RKO (cell line): ENCODE data around the gene ABLIM3.

Experiments
- DNase-seq: peaks from one replicate; pipeline ENCODE4 v3.0.0-alpha.2; 2016; ENCODE audit warnings: low spot score

Gene ABLIM3

DNA sequence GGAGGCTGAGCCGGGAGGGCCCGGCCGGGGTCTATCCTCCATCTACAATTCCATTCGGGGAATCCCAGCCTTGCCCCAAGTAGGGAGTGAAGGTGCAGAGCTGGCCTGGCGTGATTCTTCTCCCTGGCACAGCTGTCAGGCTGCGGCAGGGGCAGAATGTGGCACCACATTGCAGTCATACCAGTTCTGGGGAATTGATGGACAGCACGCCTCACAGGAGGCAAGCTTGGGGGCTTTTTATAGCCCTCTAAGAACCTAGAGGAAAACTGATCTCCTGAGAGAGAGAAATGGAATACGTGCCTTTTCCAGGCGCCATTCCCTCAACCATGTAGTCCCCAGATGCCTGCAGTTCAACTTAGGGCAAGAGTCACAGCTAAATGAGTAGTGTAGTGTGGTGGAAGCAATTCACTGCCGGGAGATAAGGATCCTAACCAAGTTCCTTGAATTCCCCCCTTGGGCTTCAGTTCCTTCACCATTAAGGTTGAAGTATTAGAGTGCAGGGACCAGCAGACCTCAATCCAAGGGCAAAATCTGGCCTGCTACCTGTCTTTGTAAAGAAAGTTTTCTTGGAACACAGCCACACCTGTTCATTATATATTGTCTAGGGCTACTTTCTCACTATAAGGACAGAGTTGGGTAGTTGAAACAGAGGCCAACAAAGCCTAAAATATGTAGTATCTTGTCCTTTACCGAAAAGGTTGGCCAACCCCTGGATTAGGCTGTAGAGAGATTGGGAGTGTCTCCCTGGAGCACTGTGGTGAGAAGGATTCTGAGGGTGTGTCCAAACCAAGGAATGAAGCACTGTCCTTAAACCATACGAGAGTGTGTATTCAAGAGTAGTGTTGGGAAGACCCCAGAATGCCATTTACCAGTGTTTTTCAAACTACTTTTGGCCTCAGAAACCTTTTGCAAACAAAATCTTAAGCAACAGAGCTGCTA is 141.0 kb downstream of the ABLIM3 start:
- no peak for DNase-seq

DNA sequence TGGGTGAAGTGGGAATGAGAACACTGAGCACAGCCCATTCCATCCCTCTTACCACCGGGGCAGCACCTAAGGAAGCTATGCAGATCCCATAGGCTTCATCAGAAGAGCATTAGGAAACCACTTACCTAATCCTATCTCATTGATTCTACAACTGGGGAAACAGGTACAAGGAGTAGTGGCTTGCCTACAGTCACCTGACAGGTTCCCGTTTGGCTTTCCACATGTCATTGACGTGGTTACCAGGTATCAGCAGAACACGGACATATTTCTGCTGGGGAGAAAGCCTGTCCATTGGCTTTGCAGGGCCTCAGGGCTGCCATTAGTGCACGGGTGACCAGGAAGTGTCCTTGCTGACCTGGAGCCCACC is 141.7 kb downstream of the ABLIM3 start:
- no peak for DNase-seq

DNA sequence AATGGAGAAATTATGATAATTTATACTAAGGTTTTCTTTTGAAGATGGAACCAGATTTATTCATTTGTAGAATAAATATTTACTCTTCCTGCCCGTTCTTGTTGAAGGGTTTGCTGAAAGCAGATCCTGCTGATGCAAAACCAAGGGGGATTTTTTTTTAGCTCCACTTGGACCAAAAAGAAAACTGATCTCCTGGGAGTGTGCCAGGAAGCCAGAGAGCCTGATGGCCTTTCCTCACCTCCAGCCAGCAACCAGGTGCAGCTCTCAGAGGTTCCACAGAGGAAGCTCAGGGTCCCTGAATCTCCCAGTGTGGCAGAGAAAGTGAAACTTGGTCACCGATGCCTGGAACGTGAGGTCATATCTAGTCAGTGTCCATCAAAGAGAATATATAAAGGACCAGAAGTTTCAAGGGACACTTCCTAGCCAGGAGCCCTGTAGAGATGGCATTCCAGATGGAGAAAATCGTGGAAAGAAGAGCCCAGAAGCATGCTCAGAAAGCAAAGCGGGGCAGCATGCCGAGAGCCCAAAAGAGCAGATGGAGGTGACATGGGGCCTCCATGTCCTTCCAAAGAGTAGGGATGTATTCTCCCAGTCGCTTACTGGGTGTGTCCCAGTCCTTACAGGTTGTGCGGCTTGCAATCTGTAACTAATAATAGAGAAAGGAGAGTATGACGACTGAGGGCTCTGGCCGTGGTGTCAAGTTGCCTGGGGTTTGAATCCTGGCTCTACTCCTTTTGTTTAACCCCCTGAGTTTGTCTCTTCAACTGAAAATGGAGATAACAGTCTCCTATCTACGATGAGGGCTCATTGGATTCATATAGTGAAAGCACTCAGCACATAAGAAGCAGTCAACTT is 142.6 kb downstream of the ABLIM3 start:
- no peak for DNase-seq

DNA sequence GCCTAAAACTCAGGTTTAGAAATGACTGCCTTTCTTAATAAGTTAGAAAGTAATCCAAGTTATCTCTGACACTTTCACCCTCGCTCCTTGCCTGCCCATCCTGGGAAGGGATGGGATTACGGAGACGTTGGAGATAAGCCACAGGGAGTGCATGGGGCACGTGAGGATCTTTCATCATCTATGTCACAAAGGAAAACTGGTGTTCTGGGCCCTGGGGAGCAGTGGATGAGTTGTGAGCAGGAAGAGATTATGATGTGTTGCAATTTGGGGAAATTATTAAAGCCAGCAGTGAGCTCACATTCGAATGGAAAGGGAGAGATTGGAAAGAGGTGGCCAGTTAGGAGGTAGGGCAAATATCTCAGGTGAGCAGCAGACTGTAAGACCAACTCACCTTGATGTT is 143.2 kb downstream of the ABLIM3 start:
- no peak for DNase-seq

DNA sequence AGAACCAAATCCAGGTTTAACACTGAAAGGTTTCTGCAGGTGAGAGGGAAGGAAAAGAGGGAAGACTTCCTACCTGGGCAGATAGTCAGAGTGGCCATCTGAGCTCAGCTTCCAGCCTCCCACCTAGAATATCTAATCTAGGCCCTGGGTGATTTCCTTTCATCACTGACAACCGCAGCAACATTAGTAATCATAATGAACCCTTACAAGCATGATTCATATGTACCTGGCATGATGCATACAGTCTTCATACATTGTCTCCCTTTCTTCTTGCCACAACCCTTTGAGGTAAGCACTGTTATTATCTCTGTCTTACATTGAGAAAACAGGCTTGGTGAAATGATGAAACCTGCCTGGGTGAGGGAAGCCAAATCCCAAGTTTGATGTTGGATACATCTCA is 143.9 kb downstream of the ABLIM3 start:
- no peak for DNase-seq

DNA sequence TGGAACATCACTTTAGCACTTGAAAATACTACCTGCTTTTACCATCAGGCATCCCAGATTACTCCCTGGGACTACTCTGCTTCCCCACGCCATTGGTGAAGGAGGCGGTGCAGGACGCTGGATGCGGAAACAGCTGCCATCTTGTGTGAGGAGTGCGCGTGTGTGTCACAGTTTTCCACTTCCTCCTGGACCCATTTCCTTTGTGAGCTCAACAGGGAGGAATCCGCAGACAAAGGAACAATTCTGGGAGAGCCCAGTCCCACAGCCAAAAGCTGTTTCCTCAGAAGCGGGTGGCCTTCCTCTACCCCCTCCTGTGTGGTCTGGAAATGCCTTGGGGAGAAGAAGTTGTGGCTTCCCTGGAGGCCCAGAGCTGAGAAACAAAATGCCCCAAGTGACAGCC is 147.1 kb downstream of the ABLIM3 start:
- DNase-seq, result no peak

DNA sequence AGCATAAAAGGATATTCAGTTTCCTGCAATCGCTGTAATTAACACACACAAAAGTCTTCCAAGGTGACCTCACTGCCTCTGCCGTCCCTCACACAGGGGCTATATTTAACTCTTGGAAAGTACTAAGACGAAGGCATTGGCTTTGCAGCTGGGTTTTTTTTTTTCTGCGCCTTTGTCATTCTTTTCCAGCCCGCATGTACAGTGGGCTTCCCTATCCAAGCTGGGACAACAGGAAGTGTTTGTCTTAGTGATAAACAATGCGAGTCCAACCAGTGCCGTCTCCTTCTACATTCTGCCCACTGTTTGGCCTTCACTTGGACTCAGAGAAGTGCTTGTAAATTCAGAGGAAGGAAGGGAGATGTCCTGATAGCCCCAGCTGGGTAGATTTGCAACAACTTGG is 148.0 kb downstream of the ABLIM3 start:
- DNase-seq, result no peak

DNA sequence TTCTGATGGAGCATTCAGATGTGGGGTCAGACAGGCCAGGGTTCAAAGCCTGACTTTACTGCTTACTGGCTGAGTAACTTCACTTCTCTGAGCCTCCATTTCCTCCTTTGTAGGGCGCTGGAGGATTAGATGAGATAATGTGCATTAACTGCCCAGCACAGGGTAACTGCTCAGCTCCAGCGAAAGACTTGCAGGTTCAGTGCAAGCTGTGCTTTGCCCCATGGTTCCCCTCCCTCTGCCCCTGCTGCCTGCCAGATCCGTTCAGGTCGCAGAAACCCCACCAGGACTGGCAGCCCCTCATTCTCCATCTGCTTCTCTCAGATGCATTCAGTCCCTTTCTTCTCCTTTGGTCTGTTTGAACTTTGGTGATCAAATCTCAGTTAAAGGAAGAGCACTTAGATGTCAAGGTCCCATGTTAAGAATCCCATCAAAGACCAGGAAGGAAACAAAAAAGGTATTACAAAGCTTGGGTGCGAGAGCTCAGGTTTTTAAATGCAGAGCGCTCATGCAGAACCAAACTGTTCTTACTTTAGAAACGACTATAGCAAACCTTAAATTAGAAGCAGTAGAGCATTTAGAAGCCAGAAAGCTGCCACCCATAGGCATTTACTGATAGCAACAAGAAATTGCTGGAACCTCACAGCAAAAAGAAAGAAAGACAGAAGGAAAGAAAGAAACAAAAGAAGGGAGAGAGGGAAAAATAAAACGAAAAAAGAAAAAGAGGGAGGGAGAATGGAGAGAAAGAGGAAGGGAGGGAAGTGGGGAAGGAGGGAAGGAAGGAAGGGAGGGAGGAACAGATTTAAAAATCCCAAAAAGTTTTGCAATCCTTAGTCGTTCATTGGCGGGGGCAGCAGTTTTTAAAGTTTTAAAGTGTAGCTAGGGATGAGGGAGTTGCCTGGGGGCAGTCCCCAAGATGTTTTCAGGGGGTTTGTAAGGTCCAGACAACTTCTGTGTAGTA is 153.9 kb downstream of the ABLIM3 start:
- DNase-seq, result no peak

DNA sequence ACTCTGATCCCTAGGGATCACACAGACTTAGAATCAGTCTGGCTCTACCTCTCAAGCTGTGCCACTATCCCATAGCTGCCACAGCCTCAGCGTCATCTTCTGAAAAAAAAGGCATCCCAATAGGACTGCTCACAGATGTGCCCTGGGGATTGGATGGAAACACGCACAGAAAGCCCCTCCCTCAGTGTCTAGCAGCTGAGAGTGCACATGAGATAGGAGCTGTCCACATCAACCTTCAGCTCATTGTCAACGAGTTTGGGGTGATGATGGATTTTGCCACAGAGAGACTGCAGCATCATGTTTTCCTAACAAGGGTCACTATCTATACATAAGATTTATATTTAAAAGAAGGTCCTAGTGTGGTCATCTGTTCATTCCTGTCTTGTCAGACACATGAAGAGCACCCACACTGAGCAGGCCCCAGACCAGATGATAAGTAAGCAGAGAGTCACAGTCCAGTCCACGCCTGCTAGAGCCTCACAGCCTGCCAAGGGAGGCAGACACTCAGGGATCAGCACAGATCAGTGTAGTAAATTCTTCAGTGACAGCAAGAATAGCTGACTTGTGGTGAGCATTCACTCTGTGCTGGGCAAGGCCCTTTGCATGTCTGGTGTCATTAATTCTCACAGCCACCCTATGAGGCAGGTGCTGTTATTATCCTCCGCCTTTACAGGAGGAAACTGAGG is 156.2 kb downstream of the ABLIM3 start:
- no peak for DNase-seq

DNA sequence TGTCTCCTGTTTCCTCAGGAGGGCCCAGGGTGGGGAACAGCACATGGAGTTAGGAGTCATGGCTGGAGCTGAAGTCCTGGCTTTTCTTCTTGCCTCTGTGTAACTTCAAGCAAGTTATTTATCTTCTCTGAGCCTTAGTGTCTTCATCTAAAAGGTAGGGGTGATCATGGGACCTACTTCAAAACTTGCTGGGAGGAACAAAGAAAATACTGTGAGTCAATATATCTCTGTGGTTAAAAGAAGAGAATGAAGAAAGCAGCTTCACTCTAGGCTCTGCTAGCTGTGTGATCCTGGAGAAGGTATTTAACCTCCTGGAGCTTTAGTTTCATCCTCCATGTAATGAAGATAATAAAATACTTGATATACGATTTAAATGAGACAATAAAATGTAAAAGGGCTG is 156.9 kb downstream of the ABLIM3 start:
- no peak for DNase-seq

DNA sequence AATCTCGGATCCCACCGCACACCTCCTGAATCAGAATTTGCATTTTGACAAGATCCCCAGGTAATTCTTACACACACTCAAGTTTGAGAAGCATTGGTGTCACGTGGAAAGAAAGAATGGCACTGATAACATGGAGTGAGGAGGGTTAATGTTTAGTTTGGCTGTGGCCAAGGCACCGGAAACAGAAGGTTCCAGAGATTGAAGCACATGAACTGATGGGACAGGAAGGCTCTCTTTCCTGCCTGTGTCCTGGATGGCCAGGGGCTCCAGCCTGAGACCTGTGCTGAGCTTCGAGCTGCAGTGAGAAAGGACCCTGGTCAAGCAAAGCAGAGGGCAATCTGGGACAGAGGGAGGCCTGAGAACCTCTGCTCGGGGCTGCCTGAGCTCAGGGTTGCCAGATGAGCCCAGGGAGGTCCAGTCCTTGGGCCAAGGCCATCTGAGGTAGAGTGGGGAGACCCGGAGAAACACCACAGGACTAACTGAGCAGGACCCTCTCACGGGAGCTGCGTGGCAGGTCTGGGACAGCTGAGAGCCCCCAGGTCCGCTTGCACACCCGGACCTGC is 157.6 kb downstream of the ABLIM3 start:
- DNase-seq, result no peak

DNA sequence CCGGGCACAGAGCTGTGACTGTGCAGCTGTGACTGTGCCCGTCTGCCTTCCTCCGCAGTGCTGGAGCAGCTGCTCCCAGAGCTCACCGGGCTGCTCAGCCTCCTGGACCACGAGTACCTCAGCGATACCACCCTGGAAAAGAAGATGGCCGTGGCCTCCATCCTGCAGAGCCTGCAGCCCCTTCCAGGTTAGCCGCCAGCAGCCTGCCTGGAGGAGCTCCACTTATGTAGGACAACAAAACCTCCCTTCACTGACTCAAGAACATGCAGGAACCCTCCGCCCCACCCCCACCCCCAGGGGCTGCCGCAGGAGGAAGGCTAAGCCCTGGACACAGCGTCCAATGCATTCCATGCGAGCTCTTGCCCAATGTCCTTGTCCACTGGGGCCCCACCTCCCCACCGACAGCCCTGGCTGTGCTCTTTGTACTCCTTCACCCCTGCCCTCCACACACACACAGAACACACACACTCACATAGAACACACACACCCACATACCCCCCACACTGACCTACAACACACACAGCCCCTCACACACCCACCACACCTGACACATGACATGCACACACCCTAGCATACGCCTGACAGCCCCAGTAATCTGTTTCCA is 158.3 kb downstream of the ABLIM3 start:
- no peak for DNase-seq

DNA sequence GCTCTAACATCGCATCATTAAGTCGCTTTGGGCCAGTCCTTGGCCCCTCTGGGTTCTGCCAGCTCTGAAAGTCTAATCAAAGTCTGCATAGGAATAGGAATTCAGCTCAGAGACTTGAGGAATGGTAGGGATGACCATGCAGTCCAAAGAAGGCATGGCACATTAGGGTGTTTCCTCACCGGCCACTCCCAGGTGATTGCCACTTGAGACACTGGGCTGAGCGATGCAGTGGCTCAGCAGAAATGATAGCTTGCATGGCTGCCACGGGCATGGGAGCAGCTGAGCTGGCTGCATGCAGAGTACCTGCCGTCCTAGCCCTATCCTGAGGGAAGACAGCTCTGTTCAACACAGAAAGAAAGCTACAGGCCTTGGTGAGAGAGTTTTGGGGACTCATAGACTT is 159.1 kb downstream of the ABLIM3 start:
- no peak for DNase-seq

DNA sequence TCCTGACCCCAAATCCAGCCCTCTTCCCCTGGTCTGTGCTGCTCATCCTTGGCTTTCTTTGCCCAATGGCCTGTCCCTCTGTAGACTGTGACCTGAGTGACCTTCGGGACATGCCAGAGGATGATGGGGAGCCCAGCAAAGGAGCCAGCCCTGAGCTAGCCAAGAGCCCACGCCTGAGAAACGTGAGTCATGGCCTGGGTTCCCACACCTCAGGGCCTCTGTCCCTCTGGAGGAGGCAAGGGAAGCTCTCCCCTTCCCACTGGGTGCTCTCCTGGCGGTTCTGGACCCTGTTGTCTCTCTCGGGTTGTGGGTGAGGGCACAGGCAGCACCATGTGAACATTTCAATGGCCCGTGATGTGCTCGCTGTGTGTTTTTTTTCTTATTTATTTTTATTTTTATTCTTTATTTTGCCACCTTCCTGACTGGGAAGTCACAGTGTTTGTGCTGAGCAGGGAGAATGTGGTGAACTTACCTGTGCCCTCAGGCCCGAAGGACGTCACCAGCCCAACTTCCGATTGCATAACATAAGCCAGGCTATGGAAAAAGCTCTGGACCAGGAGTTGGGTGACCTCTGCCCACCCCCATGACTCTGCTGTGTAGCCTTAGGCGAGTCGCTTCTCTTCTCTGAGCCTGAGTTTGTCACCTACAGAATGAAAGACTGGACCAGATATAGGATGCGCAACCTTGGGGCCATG is 159.9 kb downstream of the ABLIM3 start:
- no peak for DNase-seq

DNA sequence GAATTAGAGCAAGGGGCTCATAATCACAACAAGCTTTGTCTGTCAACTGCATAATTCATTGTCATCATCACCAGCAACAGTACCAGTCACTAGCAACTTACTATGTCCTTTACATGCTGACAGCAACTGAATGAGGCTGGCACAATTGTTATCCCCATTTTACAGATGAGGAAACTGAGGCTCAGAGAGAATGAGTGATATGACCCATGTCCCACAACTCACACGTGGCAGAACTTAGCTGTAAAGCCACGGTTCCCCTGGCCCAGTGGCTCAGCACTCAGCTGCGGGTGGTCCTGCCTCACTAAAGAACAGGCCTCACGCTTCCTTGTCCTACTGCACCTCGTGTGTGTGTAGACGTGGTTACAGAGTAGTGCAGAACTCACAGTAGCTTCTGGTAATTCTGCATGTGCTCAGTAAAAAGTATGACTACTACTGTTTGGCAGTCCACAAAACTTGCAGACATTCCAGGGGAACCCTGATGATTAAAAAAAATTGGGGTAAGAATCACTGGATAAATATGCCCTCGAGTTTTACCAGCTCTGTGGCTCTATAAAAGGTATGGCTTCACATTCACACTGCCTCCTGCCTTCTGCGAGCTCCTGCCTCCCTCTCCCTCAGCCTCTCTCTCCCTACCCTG is 160.6 kb downstream of the ABLIM3 start:
- no peak for DNase-seq

DNA sequence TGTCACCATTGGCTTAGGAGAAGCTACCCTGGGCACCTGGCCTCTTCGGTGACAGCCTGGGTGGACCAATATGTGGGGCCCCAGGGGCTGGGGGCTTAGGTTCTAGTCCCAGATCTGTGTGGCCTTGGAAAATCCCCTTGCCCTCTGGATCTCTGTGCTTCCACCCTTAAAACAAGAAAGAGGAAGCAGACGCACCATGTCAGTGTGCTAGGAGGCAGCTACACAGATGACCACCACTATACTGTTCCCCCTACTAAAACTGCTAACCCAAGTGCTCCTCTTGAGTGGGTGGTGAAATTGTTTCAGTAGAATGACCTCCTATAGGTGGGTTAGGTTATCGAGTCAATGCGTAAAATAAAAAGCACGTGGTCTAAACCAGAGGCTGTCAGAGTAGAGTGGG is 161.3 kb downstream of the ABLIM3 start:
- DNase-seq, result no peak

DNA sequence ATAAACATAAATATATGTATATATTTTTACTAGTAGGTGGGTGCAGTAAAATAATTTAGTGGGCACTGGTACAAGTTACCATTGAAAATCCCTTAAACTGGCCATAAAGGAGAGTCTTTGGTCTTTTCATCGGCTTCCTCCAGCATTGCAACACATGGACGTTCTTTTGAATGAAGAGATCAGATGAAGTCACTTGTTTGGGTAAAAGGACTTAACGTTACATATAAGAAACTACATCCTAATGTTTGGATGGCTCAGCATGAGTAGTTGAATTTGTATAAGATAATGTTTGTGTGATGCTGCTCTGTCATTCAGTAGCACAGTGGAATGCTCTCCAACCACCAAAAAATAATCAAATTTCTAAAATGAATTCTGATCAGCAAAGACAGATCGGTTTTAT is 161.9 kb downstream of the ABLIM3 start:
- DNase-seq, result no peak

DNA sequence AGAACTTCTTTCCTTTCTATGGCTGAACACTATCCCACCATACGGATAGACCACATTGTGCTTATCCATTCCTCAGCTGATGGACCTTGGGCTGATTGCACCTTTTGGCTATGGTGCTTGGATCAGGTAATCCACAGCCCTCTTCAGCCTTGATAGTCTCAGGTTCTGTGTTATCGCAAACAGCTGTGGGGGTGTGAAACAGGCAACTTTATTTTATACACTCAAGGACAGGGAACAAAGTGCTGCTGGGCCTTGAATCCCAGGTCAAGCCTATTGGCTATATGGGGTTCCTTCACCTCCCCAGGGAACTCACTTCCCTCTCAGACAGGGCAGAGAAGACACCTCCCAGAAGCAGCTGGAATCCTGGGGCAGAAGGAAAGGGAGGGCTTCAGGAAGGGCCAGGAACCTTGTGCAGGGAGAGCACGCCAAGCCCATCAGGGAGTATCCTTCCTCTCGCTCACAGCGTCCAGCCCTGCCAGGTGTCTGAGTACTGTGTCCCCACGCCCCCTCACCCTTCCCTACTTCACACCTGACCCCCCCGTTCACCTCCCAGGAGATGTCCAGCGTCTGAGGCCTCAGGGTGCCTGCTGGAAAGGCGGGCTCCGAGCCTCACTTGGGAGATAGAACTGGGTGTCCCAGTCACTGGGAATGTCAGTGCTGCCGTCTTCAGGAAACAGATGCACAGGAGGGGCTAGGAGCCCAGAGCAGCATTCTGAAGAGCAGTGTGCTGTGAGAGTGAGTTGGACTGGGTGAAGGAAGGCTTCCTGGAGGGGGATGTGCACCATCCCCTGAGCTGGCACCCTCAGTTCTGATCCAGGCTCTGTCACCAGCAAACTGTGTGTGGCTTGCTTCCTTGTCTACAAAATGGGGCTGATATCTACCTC is 163.1 kb downstream of the ABLIM3 start:
- DNase-seq, result no peak

DNA sequence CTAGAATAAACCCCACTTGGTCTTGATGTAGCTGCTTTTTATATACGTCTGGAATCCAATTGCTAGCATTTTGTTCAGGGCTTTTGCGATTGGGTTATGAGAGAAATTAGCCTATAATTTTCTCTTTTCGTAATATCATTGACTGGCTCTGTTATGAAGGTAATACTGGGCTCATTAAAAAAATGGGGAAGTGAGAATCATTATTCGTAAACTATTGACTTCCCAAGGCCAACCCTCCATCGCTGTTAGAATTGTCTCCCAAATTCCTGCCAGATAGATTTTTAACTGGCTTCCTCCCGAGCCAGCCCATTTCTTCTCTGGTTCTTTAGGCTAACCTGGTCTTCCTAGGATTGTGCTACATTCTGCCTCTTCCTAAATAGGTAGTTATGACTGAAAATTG is 168.1 kb downstream of the ABLIM3 start:
- DNase-seq, result no peak
